ENCODE data around the gene MVB12B.

Gene MVB12B

GRCh38 chr9:126488881-126489404 lies 162.3 kb downstream of the MVB12B start:
- DNase-seq (ENCODE audit: low read depth in 2 of 3, low spot score in 2 of 3), result no peak

- no peak for DNase-seq (ENCODE audit: low read depth in 2 of 3, low spot score in 2 of 3)
These were observed 163.1 kb downstream of the MVB12B start for GRCh38 chr9:126489581-126490213.

DNA sequence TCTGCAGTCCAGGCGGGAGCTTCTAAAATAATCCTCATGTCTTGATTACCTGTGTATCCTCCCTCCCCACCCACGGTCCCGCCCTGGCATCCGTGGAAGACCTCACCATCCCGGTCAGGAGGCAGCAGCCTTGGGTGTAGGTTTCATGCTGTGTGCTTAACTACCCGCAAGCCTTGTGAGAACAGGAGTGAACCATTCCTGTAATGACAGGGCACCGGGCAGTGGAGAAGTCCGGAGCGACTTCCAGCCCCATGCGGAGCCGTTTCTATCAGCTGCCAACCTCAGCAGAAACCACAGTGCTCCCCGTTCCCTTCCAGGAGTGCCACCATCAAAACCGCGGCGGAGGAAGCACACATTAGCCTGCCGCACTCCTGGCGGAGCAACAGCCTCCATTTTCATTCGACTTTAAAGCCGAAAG lies 163.6 kb downstream of the MVB12B start:
- no peak for DNase-seq (ENCODE audit: low read depth in 2 of 3, low spot score in 2 of 3)

DNA sequence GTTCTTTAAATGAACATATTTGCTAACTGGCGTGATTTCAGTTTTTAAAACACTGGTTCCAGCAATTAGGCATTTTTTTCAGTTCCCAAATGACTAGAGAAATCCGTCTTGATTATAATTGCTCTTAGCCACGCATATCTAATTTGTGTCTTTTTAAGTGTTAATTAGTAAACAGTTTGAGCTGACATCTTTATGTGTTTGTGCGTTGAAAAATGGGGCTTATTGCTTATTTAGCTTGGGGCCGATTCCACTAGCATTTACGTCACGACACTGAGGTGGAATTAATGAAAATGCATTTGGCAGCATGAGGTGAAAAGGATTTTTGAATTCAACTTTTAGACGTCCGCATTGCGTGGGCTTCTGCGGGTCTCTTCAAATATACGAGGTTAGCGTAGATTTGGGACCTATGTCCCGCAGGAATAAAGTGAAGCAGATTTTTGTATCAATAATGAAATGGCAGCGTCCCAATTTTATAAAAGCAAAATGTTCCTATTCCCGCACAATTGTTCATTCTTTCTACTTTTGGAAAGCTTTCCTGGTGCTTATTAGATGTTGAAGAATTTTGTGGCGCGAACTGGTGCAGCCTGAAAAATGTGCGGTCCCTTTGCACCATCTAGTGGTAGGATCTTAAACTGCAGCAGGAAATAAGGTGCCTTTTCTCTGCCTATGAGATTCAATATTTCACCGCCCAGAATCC lies 164.4 kb downstream of the MVB12B start:
- peak in 1 of 3 experiments; percentile 32 for DNase-seq (ENCODE audit: low read depth in 2 of 3, low spot score in 2 of 3)

GRCh38 chr9:126491568-126491879 lies 164.9 kb downstream of the MVB12B start:
- no peak for DNase-seq (ENCODE audit: low read depth in 2 of 3, low spot score in 2 of 3)

- DNase-seq (ENCODE audit: low read depth in 2 of 3, low spot score in 2 of 3), result no peak
These were observed 165.3 kb downstream of the MVB12B start for GRCh38 chr9:126491949-126492348.

DNA sequence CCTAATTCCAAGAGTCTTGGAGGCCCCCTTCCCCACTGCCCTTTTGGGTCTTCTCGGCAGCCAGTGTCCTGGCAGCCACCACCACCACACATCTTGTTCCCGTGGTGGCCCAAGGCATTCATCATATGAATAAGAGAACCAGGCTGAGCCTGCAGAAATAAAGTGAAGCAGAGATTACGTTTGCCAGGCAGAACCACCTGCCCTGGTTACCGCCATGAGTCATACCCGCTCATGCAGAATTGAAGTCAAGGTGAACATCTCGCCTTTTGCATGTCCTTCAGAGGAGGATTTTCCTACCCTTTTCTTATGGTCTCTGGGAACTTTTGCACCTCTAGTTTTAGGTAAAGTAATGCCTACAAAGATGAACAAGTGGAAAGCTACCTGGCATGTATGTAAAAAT lies 167.6 kb downstream of the MVB12B start:
- no peak for DNase-seq (ENCODE audit: low read depth in 2 of 3, low spot score in 2 of 3)

GRCh38 chr9:126494746-126495145 lies 168.1 kb downstream of the MVB12B start:
- no peak for DNase-seq (ENCODE audit: low read depth in 2 of 3, low spot score in 2 of 3)

DNA sequence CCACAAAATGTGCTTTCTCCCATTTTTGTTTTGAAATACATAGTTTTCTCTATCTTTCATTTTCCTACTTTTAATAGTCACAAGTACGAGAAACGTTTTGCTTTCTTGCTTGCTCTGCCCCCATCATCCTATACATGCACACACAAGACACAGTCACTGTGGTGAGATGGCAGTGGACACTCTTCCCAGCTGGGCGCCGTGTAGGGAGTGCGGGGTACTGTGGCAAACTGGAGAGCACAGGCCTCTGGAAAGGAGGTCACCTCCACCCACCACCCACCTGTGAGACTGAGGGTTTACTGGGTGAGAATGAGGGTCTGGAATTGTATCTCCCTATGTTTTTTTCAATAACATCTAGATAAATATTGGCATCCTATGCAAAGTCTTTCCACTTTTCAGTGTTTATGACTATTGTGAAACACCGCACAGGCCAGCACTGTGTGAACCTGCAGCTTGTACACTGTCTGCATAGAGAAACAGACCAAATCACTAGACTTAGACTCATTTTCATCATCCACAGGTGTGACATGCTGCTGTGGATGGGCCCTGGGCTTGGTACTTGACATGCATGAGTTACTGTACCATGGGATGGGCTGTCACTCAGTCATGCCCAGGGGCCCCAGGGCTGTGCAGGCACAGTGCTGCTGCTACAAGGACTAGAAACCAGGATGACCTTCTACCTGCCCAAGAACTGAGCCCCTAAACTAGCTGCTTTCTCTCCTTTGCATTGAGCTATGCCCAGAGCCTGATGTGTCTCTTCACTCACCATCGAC lies 169.0 kb downstream of the MVB12B start:
- DNase-seq (ENCODE audit: low read depth in 2 of 3, low spot score in 2 of 3), result no peak

DNA sequence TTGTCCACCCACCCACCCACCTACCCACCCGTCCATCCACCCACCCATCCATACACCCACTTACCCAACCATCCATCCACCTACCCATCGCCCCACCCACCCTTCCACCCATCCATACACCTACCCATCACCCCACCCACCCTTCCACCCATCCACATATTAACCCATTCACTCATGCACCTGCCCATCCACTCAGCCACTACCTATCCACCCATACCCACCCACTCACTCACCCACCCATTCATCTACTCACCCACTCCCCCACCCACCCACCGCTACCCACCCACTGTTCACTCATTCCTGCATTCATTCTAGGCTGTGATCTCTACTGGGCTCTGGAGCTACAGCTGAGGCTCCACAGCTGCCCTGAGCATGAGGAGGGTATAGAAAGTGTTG lies 169.6 kb downstream of the MVB12B start:
- no peak for DNase-seq (ENCODE audit: low read depth in 2 of 3, low spot score in 2 of 3)

- no peak for DNase-seq (ENCODE audit: low read depth in 2 of 3, low spot score in 2 of 3)
These were observed 170.4 kb downstream of the MVB12B start for GRCh38 chr9:126496781-126497659.

- DNase-seq (ENCODE audit: low read depth in 2 of 3, low spot score in 2 of 3), result no peak
These were observed 171.1 kb downstream of the MVB12B start for GRCh38 chr9:126497660-126498275.

DNA sequence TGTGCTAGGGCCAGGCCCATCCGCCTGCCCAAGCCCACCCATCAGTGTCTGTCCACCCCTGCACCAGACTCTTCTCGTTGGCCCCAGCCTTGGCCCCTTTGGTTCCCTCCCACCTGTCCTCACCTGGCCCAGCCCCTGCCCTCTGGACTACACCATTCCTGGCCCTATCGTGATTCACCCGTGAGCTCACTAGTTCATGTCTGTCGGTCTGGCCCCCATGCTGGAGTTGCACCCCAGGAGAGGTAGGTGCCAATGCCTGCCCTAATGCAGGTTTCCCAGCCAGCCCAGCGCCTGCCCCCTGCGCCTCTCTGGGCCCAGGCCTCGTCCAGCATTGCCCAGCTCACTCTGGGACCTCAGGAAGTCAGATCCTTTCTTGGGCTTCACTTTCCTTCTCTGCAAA lies 171.7 kb downstream of the MVB12B start:
- no peak for DNase-seq (ENCODE audit: low read depth in 2 of 3, low spot score in 2 of 3)

- no peak for DNase-seq (ENCODE audit: low read depth in 2 of 3, low spot score in 2 of 3)
These were observed 172.6 kb downstream of the MVB12B start for GRCh38 chr9:126499005-126499910.

GRCh38 chr9:126499911-126500599 lies 173.4 kb downstream of the MVB12B start:
- no peak for DNase-seq (ENCODE audit: low read depth in 2 of 3, low spot score in 2 of 3)

DNA sequence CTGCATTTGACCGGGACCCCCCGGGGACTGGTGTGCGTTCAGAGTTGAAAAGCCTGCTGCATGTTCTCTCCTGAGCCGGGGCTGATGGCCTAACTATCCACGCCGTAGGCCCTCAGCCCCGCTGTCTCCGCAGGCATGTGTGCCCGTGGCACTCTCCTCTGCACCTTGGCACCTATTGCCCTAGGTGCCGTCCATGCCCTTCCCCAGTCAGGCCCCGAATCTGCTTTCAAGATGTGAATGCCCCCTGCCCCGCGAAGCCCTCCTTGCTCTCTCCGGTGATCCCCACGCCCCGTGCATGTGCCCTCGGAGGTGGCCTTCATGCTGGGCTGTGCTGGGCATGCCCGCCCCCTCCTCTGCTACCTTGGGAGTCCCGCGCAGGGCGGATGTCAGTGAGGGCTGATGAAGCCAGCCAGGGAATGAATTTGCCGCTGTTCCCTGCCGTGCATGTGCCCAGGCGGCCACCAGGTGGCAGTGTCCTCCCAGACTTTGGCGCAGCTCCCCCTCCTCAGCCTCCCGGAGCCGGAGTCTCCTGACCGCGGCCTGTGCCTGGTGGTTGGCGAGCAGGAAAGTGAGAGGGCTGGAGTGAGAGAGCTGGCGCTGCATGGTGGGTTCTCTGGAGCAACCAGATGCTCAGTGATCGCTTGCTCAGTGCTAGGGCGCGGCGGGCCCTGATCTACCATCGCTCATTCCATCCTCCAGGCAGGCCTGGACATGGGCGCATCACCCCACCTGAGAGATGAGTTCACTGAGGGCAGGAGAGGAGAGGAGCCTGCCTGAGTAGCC lies 174.2 kb downstream of the MVB12B start:
- peak in 2 of 3 experiments; percentile 45 to 52 for DNase-seq (ENCODE audit: low read depth in 2 of 3, low spot score in 2 of 3)

GRCh38 chr9:126501383-126502331 lies 175.0 kb downstream of the MVB12B start:
- DNase-seq (ENCODE audit: low read depth in 2 of 3, low spot score in 2 of 3), result no peak

All from activated CD8-positive, alpha-beta memory T cell treated with anti-CD3 and anti-CD28 coated beads for 48 hours (primary cell).